K562 (cell line): ENCODE results near the gene AGPAT2. TPM values are rescaled to one million over a fixed set of nuclear protein-coding genes. Genes with fewer than 3 reads are reported as not detected.

Source experiments
- ATAC-seq: fragments of 200-7000 bp; cut with Tn5 transposase; 3 replicates; pipeline ENCODE4 v1.9.1; 2020; ENCODE audit warnings: moderate library complexity
- BruUV-seq: library from RNA; stranded (reverse); fragments of 400-500 nt; replicated peaks from 2 replicates; lab custom pipeline; 2021; lab: Mats Ljungman, UMichigan
- CTCF ChIA-PET: fragments of 300-600 bp; formaldehyde crosslinking; extraction: SDS; loops from one replicate; lab custom pipeline; 2021; ENCODE audit warnings: low intra/inter-chr PET ratio; lab: Yijun Ruan, JAX
- POLR2A ChIA-PET: fragments of 300-600, 350-650 bp; sonication (Branson Sonifier 250); formaldehyde crosslinking; extraction: SDS; loops from one replicate; lab custom pipeline; 2021; ENCODE audit warnings: antibody characterized with exemption, inconsistent platforms; lab: Yijun Ruan, JAX
- DNase-seq, 4 experiments: peaks; one replicate each; pipeline versions ENCODE4 v3.0.0 to v3.0.0-alpha.2; 2011 to 2018; ENCODE audit warnings: low spot score in 3 of 4, mixed read lengths in 3 of 4; ENCODE audit errors: extremely low read depth in 1 of 4
- FAIRE-seq: peaks from 2 replicates; lab custom pipeline; 2011; peaks lifted over from hg19 to GRCh38; lab: Jason Lieb, UNC
- H2AFZ ChIP-seq: 2 replicates; pipeline ENCODE4 v1.6.0; 2011; ENCODE audit warnings: low read depth, low read length, control low read depth, inconsistent platforms
- H3K27ac ChIP-seq: fragments of 200-600 bp; 3 replicates; pipeline ENCODE4 v1.8.0; 2011; ENCODE audit warnings: low read depth, mild to moderate bottlenecking, control low read depth, inconsistent platforms, low read length, moderate library complexity, mixed read lengths; ENCODE audit errors: extremely low read depth
- H3K27me3 ChIP-seq, 2 experiments: fragments of 300-600 bp in 1 of 2; 2 replicates in 1 of 2; 3 replicates in 1 of 2; pipeline versions ENCODE4 v1.6.0 to v1.8.0; 2011; ENCODE audit warnings: inconsistent platforms in 2 of 2, low read length in 2 of 2, mild to moderate bottlenecking in 1 of 2, mixed read lengths in 1 of 2, moderate library complexity in 1 of 2; ENCODE audit not compliant: control insufficient read depth in 2 of 2, insufficient read depth in 2 of 2
- H3K36me3 ChIP-seq: fragments of 300-600 bp; 3 replicates; pipeline ENCODE4 v1.8.0; 2011; ENCODE audit warnings: mild to moderate bottlenecking, low read length, inconsistent platforms; ENCODE audit not compliant: control insufficient read depth, insufficient read depth
- H3K4me1 ChIP-seq, 2 experiments: fragments of 200-600 bp in 1 of 2; replicated peaks in 1 of 2; 2 replicates in 1 of 2; 3 replicates in 1 of 2; pipeline versions ENCODE4 v1.5.1 to v1.8.0; 2011; ENCODE audit warnings: inconsistent platforms in 2 of 2, low read length in 2 of 2, mild to moderate bottlenecking in 1 of 2, mixed read lengths in 1 of 2, moderate library complexity in 1 of 2; ENCODE audit not compliant: control insufficient read depth in 2 of 2, insufficient read depth in 2 of 2
- H3K4me2 ChIP-seq: 2 replicates; pipeline ENCODE4 v1.6.1; 2011; ENCODE audit warnings: low read length, control low read depth, inconsistent platforms, mixed read lengths; ENCODE audit not compliant: insufficient read depth
- H3K4me3 ChIP-seq: fragments of 200-600 bp; sonication (generic), shearing (Covaris generic); 2 replicates; pipeline ENCODE4 v1.5.1; 2016; ENCODE audit warnings: control low read depth, inconsistent platforms
- H3K79me2 ChIP-seq: fragments of 200-600 bp; 3 replicates; pipeline ENCODE4 v1.8.0; 2011; ENCODE audit warnings: low read length, inconsistent platforms; ENCODE audit not compliant: control insufficient read depth, insufficient read depth
- H3K9ac ChIP-seq, 2 experiments: 2 replicates each; pipeline versions ENCODE4 v1.6.0 to v1.6.1; 2011; ENCODE audit warnings: low read depth in 2 of 2, low read length in 2 of 2, control low read depth in 1 of 2, inconsistent platforms in 1 of 2, mild to moderate bottlenecking in 1 of 2, mixed read lengths in 1 of 2; ENCODE audit not compliant: insufficient read depth in 1 of 2
- H3K9me1 ChIP-seq: one replicate; pipeline ENCODE4 v1.6.0; 2011; ENCODE audit warnings: inconsistent platforms, mild to moderate bottlenecking, low read length, moderate library complexity; ENCODE audit not compliant: control insufficient read depth, insufficient read depth
- H3K9me3 ChIP-seq: replicated peaks from 2 replicates; pipeline ENCODE4 v1.5.1; 2011; ENCODE audit warnings: low read depth, low read length, inconsistent platforms; ENCODE audit not compliant: control insufficient read depth, insufficient read depth
- H4K20me1 ChIP-seq: replicated peaks from 2 replicates; pipeline ENCODE4 v1.6.1; 2011; ENCODE audit warnings: low read length, inconsistent platforms, mixed read lengths; ENCODE audit not compliant: control insufficient read depth, insufficient read depth
- EP300 ChIP-seq: IDR thresholded peaks from 2 replicates; pipeline ENCODE4 v1.6.1; 2012; ENCODE audit warnings: low read length, improper control_type of control experiment
- HEY1 ChIP-seq: fragments of 250-450 bp; sonication (Bioruptor Pico); IDR thresholded peaks from 2 replicates; pipeline ENCODE4 v1.5.0; 2020; ENCODE audit warnings: mild to moderate bottlenecking, moderate library complexity, borderline replicate concordance
- MNT ChIP-seq, 2 experiments: fragments of 450-650 bp; conservative IDR thresholded peaks; 2 replicates each; pipeline ENCODE4 v1.6.1; 2017; ENCODE audit warnings: mild to moderate bottlenecking in 2 of 2, moderate library complexity in 2 of 2
- SMARCA5 ChIP-seq: fragments of 450-650 bp; IDR thresholded peaks from 2 replicates; pipeline ENCODE4 v1.6.1; 2016
- TAF15 ChIP-seq: fragments of 200-400 bp; formaldehyde crosslinking; IDR thresholded peaks from 2 replicates; pipeline ENCODE4 v1.6.1; 2017; ENCODE audit warnings: mild to moderate bottlenecking, low read depth, low read length, moderate library complexity
- UBTF ChIP-seq, 2 experiments: IDR thresholded peaks; 2 replicates each; pipeline ENCODE4 v1.6.1; 2012; ENCODE audit warnings: improper control_type of control experiment in 2 of 2, low read depth in 2 of 2, low read length in 2 of 2, borderline replicate concordance in 1 of 2
- ZBTB7A ChIP-seq: IDR thresholded peaks from 2 replicates; pipeline ENCODE4 v1.6.1; 2011; ENCODE audit warnings: low read depth, mild to moderate bottlenecking, low read length, moderate library complexity, borderline replicate concordance; ENCODE audit not compliant: control insufficient read depth
- ZKSCAN1 ChIP-seq: fragments of 150-350 bp; IDR thresholded peaks from 2 replicates; pipeline ENCODE4 v1.6.1; 2016; ENCODE audit warnings: low read depth, low read length
- ZNF592 ChIP-seq: fragments of 450-650 bp; IDR thresholded peaks from 2 replicates; pipeline ENCODE4 v1.6.1; 2017; ENCODE audit warnings: antibody characterized with exemption, mild to moderate bottlenecking
- WGBS: fragments of 100-300 bp; shearing (Covaris generic); methylation state at CpG from one replicate; pipeline ENCODE4 v1.1.6; 2016; ENCODE audit warnings: low coverage, mixed read lengths; ENCODE audit not compliant: insufficient coverage; ENCODE audit errors: missing lambda C conversion rate; 5-methylcytosine and 5-hydroxymethylcytosine counted together
- in situ Hi-C: fragments of 300-500 bp; cut with MboI; formaldehyde crosslinking; loops from 4 replicates; pipeline ENCODE4 v1.15.0; 2018; ENCODE audit warnings: inconsistent platforms, mixed read lengths
- intact Hi-C: fragments of 100-400 bp; cut with micrococcal nuclease; formaldehyde crosslinking; loops from 2 replicates; pipeline ENCODE4 v1.14.2; 2022
- polyA plus RNA-seq, 8 experiments: library from polyadenylated mRNA; depleted of rRNA in 4 of 8; stranded (reverse) in 5 of 8; unstranded in 3 of 8; fragments of >200 nt; fragmentation: Nextera tagmentation in 2 of 8; fragmentation: Illumina TruSeq in 1 of 8; extraction: Ambion mirVana in 2 of 8; extraction: Trizol in 1 of 8; gene quantifications; 2 replicates each; pipeline versions ENCODE4 v1.2.1 to v1.2.3, GENCODE V29; 2011 to 2014; ENCODE audit warnings: inconsistent platforms in 1 of 8, missing spikeins in 1 of 8
- total RNA-seq, 7 experiments: library from RNA; depleted of rRNA in 6 of 7; stranded (reverse); fragments of >200 nt in 6 of 7; fragmentation: Illumina TruSeq in 2 of 7; extraction: Trizol in 2 of 7; gene quantifications; 2 replicates each; pipeline versions ENCODE4 v1.2.1 to v1.2.3, GENCODE V29; 2011 to 2021; ENCODE audit warnings: low replicate concordance in 1 of 7

AGPAT2 gene
- total and polyA plus RNA-seq, 9 of the 15 experiments (the other 6 are each of a cell fraction or from before 2014, with no cell fraction given) = 0.13 to 54.5 (median 23.9) TPM

GRCh38 chr9:136694163-136694871, 7.1 kb upstream of the AGPAT2 start:
- Histone ChIP-seq H3K4me2 (peak overlapping the region; percentile 49; the same call in 1 of the 2 replicates), H4K20me1 (no peaks in the 10 kb centered on the region), H3K4me3 (no peak overlapping the region), H3K9ac (no peak overlapping the region; a peak in 1 of 4 replicates), H3K27ac (no peak overlapping the region), H3K36me3 (no peaks in the 10 kb centered on the region), H3K79me2 (no peaks in the 10 kb centered on the region), H3K9me1 (no peaks in the 10 kb centered on the region), H3K9me3 (no peaks in the 10 kb centered on the region), H3K27me3 (no peaks in the 10 kb centered on the region), H3K4me1 (peaks cover 9 to 74% of the 10 kb centered on the region in 2 experiments; a peak in 4 of 5 replicates), H2AFZ (no peak overlapping the region)
- peak; percentile 82 to 94 (median 87) for DNase-seq
- ATAC-seq = peak; percentile 95
- in situ Hi-C loops (no loop called here), intact Hi-C loops (loop anchor here (5.0 kb wide), 2 partner anchors 47 to 207 kb away; no protein-coding TSS in a partner anchor)
- CTCF ChIA-PET = interaction anchor here (0.6 to 1.5 kb wide), 4 partner anchors 48 to 383 kb away, joined by 3 to 12 read pairs (median 5); no protein-coding TSS in a partner anchor
- POLR2A ChIA-PET = interaction anchor here (0.7 to 1.9 kb wide), 2 partner anchors 22 to 29 kb away, joined by 3 to 5 read pairs; no protein-coding TSS in a partner anchor
- peak; percentile 75 for FAIRE-seq
- 15% methylated on average over 24 of the region's 32 CpGs for WGBS
- BruUV-seq = no TSS peak
- TF ChIP-seq EP300 = no peak
- TF ChIP-seq ZKSCAN1 = 0 out of 2 replicates have a peak, but pooled peaks have one; percentile 13
- TF ChIP-seq ZBTB7A = peak; percentile 64
- TF ChIP-seq ZNF592 = 0 out of 2 replicates have a peak, but pooled peaks have one; percentile 41
- TF ChIP-seq HEY1 (CRISPR knock-in tag) = no peak
- TF ChIP-seq UBTF (IDR thresholded peaks at IDR 0.05; ENCODE audit: borderline replicate concordance in 1 of 2, low read depth in 2 of 2, low read length in 2 of 2) = no peak
- TF ChIP-seq TAF15 = no peak
- peak in 1 of 2 experiments; percentile 24; a peak in 1 of 4 replicates for TF ChIP-seq MNT (conservative IDR thresholded peaks at IDR 0.05)
- TF ChIP-seq SMARCA5 = no peak
